Endothelial cell of umbilical vein (primary cell): ENCODE results near the gene XRCC2. TPM values are rescaled to one million over a fixed set of nuclear protein-coding genes. Genes with fewer than 3 reads are reported as not detected.

Experiments
- BruUV-seq: library from RNA; stranded (reverse); fragments of 400-500 nt; replicated peaks from 2 replicates; lab custom pipeline; 2021; lab: Mats Ljungman, UMichigan
- CTCF ChIA-PET: fragments of 300-600, 350-600 bp; sonication (Branson Sonifier 250); formaldehyde crosslinking; loops from one replicate; lab custom pipeline; 2021; ENCODE audit warnings: antibody characterized with exemption, inconsistent platforms; lab: Charles Lee
- POLR2A ChIA-PET: fragments of 300-600, 350-600 bp; sonication (Branson Sonifier 250); formaldehyde crosslinking; loops from one replicate; lab custom pipeline; 2021; ENCODE audit warnings: antibody characterized with exemption, inconsistent platforms; lab: Charles Lee
- DNase-seq: peaks from one replicate; pipeline ENCODE4 v3.0.0-alpha.2; 2011; ENCODE audit warnings: low read depth, low spot score
- FAIRE-seq: peaks from 2 replicates; lab custom pipeline; 2011; peaks lifted over from hg19 to GRCh38; lab: Jason Lieb, UNC
- H2AFZ ChIP-seq: 2 replicates; pipeline ENCODE4 v1.6.0; 2012; ENCODE audit warnings: low read depth, low read length, control low read depth, inconsistent platforms
- H3K27ac ChIP-seq: 2 replicates; pipeline ENCODE4 v1.5.1; 2011; ENCODE audit warnings: low read depth, mild to moderate bottlenecking, control low read depth, low read length, moderate library complexity; ENCODE audit not compliant: insufficient read depth
- H3K27me3 ChIP-seq, 2 experiments: 2 replicates each; pipeline versions ENCODE4 v1.6.0 to v1.6.1; 2011; ENCODE audit warnings: low read length in 2 of 2, mixed read lengths in 1 of 2; ENCODE audit not compliant: control insufficient read depth in 2 of 2, insufficient read depth in 2 of 2
- H3K36me3 ChIP-seq, 2 experiments: 2 replicates in 1 of 2; 3 replicates in 1 of 2; pipeline ENCODE4 v1.5.1; 2011; ENCODE audit warnings: low read length in 2 of 2, mild to moderate bottlenecking in 1 of 2, moderate library complexity in 1 of 2; ENCODE audit not compliant: control insufficient read depth in 2 of 2, insufficient read depth in 2 of 2; ENCODE audit errors: extremely low read depth in 1 of 2
- H3K4me1 ChIP-seq: 3 replicates; pipeline ENCODE4 v1.5.1; 2011; ENCODE audit warnings: mild to moderate bottlenecking, low read length; ENCODE audit not compliant: control insufficient read depth, insufficient read depth; ENCODE audit errors: extremely low read depth
- H3K4me2 ChIP-seq: 2 replicates; pipeline ENCODE4 v1.6.1; 2011; ENCODE audit warnings: low read length, control low read depth, mixed read lengths; ENCODE audit not compliant: insufficient read depth
- H3K4me3 ChIP-seq, 3 experiments: fragments of 200-600 bp in 1 of 3; sonication (generic), shearing (Covaris generic) in 1 of 3; replicated peaks in 1 of 3; 2 replicates each; pipeline ENCODE4 v1.5.1; 2011 to 2016; ENCODE audit warnings: control low read depth in 3 of 3, low read length in 3 of 3, mild to moderate bottlenecking in 2 of 3, inconsistent platforms in 1 of 3, low read depth in 1 of 3, moderate library complexity in 1 of 3; ENCODE audit not compliant: insufficient read depth in 1 of 3
- H3K79me2 ChIP-seq: 2 replicates; pipeline ENCODE4 v1.6.0; 2012; ENCODE audit warnings: low read length, inconsistent platforms; ENCODE audit not compliant: control insufficient read depth, insufficient read depth
- H3K9ac ChIP-seq: replicated peaks from 2 replicates; pipeline ENCODE3; 2011; ENCODE audit warnings: low read length, control low read depth; ENCODE audit not compliant: insufficient read depth; ENCODE audit errors: extremely low read depth
- H3K9me1 ChIP-seq: replicated peaks from 3 replicates; pipeline ENCODE4 v1.6.0; 2011; ENCODE audit warnings: mild to moderate bottlenecking, low read length; ENCODE audit not compliant: control insufficient read depth, insufficient read depth; ENCODE audit errors: extremely low read depth
- H3K9me3 ChIP-seq: replicated peaks from 2 replicates; pipeline ENCODE4 v1.5.1; 2012; ENCODE audit warnings: low read length, inconsistent platforms; ENCODE audit not compliant: control insufficient read depth, insufficient read depth
- H4K20me1 ChIP-seq: replicated peaks from 2 replicates; pipeline ENCODE3; 2011; ENCODE audit warnings: mild to moderate bottlenecking, low read length; ENCODE audit not compliant: control insufficient read depth, insufficient read depth; ENCODE audit errors: extremely low read depth
- EZH2 ChIP-seq: IDR thresholded peaks from 2 replicates; pipeline ENCODE4 v1.6.1; 2012; ENCODE audit warnings: borderline replicate concordance, low read depth, mild to moderate bottlenecking, moderate library complexity, low read length, inconsistent platforms; ENCODE audit not compliant: severe bottlenecking
- FOS ChIP-seq: IDR thresholded peaks from 2 replicates; pipeline ENCODE4 v1.6.1; 2011; ENCODE audit warnings: mild to moderate bottlenecking, low read length, moderate library complexity, borderline replicate concordance; ENCODE audit not compliant: insufficient read depth
- GATA2 ChIP-seq: IDR thresholded peaks from 2 replicates; pipeline ENCODE4 v1.7.0; 2011; ENCODE audit warnings: low read depth, mild to moderate bottlenecking, moderate library complexity, mixed read lengths, low read length; ENCODE audit not compliant: insufficient read length, insufficient read depth
- JUN ChIP-seq: IDR thresholded peaks from 2 replicates; pipeline ENCODE4 v1.6.1; 2011; ENCODE audit warnings: borderline replicate concordance, low read depth; ENCODE audit not compliant: insufficient read length, insufficient read depth
- MYC ChIP-seq: IDR thresholded peaks from one replicate; pipeline ENCODE4 v1.6.1; 2011; ENCODE audit warnings: mild to moderate bottlenecking, low read depth, low read length
- POLR2A ChIP-seq: IDR thresholded peaks from 2 replicates; pipeline ENCODE4 v1.6.1; 2012; ENCODE audit warnings: low read depth, mild to moderate bottlenecking, control low read depth, low read length
- POLR2AphosphoS5 ChIP-seq: IDR thresholded peaks from 2 replicates; pipeline ENCODE4 v1.6.1; 2012; ENCODE audit warnings: low read depth, mild to moderate bottlenecking, control low read depth, low read length, moderate library complexity; ENCODE audit not compliant: insufficient read depth
- dilution Hi-C: fragments of 300-500 bp; cut with MboI; formaldehyde crosslinking; loops from one replicate; pipeline ENCODE4 v1.15.0; 2019; ENCODE audit warnings: low sequenced_read_pairs; ENCODE audit not compliant: extremely low pct_ligation_motif_present
- intact Hi-C: fragments of 100-400 bp; cut with micrococcal nuclease; formaldehyde crosslinking; loops from one replicate; pipeline ENCODE4 v1.10.0; 2022
- polyA plus RNA-seq, 4 experiments: library from polyadenylated mRNA; depleted of rRNA in 3 of 4; stranded (reverse) in 3 of 4; unstranded in 1 of 4; fragments of >200 nt; gene quantifications; 2 replicates each; pipeline versions ENCODE4 v1.2.1 to v1.2.3, GENCODE V29; 2011 to 2012; ENCODE audit warnings: missing spikeins in 1 of 4
- total RNA-seq: library from RNA; stranded (reverse); gene quantifications from 2 replicates; pipeline ENCODE4 v1.2.3, GENCODE V29; 2021
- TF ChIP-seq, protein P1 (sequence below), 2 donors: IDR thresholded peaks; 1 replicate in 1 of 2; 2 replicates in 1 of 2; pipeline ENCODE4 v1.5.1; 2011; ENCODE audit warnings: low read length in 2 of 2, mild to moderate bottlenecking in 2 of 2, moderate library complexity in 2 of 2, control low read depth in 1 of 2, inconsistent platforms in 1 of 2, low read depth in 1 of 2; ENCODE audit not compliant: insufficient read depth in 1 of 2; ENCODE audit errors: extremely low read depth in 1 of 2
- TF ChIP-seq, protein P2 (sequence below): IDR thresholded peaks from 2 replicates; pipeline ENCODE4 v1.6.1; 2011; ENCODE audit not compliant: insufficient read depth, insufficient read length

Gene XRCC2
- total and polyA plus RNA-seq, 2 donors (not counting 3 experiments of a cell fraction or from before 2014, with no cell fraction given) = 2.4 to 8.8 TPM

DNA sequence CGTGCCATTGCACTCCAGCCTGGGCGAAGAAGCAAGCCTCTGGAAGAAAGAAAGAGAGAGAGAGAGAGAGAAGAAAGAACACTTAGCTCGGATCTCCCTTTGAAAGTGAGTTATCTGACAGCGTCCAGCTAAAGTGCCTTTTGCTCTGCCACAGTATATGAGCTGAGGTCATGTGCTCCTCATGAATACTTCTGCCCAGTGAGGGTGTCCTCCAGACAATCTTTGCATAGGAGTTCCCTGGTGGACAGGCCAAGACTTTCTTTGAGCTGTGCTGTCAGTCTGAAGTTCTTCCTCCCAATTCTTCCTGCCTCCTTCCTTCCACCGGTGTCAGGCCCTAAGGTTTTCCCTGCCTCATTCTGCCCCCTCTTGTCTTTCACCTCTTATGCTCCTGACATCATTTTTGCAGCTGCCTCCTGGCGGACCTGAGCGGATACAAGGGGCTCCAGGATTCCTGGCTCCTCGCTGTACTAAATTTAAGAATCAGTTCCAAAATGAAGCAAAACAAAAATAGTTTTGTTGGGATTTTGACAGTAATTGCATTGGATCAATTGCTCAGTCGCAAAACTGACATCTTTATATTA is 31.9 kb downstream of the XRCC2 start:
- CTCF ChIA-PET = no interaction called here
- no peaks in the 10 kb centered on the region for H4K20me1 ChIP-seq
- BruUV-seq = no TSS peak
- intact Hi-C loops = no loop called here
- TF ChIP-seq EZH2 = no peak
- TF ChIP-seq, protein P1, sequence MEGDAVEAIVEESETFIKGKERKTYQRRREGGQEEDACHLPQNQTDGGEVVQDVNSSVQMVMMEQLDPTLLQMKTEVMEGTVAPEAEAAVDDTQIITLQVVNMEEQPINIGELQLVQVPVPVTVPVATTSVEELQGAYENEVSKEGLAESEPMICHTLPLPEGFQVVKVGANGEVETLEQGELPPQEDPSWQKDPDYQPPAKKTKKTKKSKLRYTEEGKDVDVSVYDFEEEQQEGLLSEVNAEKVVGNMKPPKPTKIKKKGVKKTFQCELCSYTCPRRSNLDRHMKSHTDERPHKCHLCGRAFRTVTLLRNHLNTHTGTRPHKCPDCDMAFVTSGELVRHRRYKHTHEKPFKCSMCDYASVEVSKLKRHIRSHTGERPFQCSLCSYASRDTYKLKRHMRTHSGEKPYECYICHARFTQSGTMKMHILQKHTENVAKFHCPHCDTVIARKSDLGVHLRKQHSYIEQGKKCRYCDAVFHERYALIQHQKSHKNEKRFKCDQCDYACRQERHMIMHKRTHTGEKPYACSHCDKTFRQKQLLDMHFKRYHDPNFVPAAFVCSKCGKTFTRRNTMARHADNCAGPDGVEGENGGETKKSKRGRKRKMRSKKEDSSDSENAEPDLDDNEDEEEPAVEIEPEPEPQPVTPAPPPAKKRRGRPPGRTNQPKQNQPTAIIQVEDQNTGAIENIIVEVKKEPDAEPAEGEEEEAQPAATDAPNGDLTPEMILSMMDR (IDR thresholded peaks at IDR 0.05; ENCODE audit: extremely low read depth in 1 of 2, insufficient read depth in 1 of 2, low read depth in 1 of 2, low read length in 2 of 2) = no peak
- TF ChIP-seq, protein P2, sequence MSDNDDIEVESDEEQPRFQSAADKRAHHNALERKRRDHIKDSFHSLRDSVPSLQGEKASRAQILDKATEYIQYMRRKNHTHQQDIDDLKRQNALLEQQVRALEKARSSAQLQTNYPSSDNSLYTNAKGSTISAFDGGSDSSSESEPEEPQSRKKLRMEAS = no peak
- TF ChIP-seq GATA2 = no peak
- TF ChIP-seq JUN = no peak
- TF ChIP-seq FOS = no peak
- no peak for TF ChIP-seq POLR2AphosphoS5
- TF ChIP-seq MYC = no peak
- TF ChIP-seq POLR2A = no peak
- POLR2A ChIA-PET = no interaction called here
- no peaks in the 10 kb centered on the region for H3K4me1 ChIP-seq
- H3K9ac ChIP-seq = no peak overlapping the region
- no peaks in the 10 kb centered on the region for H3K36me3 ChIP-seq
- no peak overlapping the region for H3K27ac ChIP-seq
- H3K27me3 ChIP-seq = no peaks in the 10 kb centered on the region
- DNase-seq (no peak), FAIRE-seq (no peak)
- H3K79me2 ChIP-seq = no peaks in the 10 kb centered on the region
- dilution Hi-C loops = no loop called here
- no peak overlapping the region for H3K4me2 ChIP-seq
- H3K9me3 ChIP-seq = no peaks in the 10 kb centered on the region
- no peaks in the 10 kb centered on the region for H3K9me1 ChIP-seq
- no peak overlapping the region for H3K4me3 ChIP-seq
- H2AFZ ChIP-seq = no peak overlapping the region
